HG03457 (cell line): ENCODE data around the gene SEMA4F.

Experiments used
- ATAC-seq: cut with Tn5 transposase; IDR thresholded peaks from one replicate; pipeline ENCODE4 v1.9.1; 2021; ENCODE audit warnings: moderate number of reproducible peaks; ENCODE audit not compliant: unreplicated experiment

SEMA4F gene

DNA sequence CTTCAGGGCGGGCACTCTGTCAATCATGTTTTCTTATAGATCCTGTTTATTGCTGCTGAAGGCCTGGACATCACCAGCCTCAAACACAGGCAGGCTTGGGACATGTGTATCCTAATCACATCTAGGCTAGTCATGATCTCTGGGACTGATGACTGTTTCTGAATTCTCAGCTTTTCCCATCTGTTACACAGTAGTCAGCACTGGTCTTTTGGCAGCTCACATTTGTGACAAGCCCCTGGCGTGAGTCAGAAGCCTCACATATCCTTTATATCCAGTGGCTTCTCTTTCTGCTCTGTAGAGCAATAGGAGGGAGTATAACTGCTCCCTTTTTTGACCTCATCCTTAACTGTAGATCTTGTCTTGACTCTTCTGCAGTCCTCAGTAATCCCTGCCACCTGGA, 4.5 kb downstream of the SEMA4F start:
- no peak for ATAC-seq

DNA sequence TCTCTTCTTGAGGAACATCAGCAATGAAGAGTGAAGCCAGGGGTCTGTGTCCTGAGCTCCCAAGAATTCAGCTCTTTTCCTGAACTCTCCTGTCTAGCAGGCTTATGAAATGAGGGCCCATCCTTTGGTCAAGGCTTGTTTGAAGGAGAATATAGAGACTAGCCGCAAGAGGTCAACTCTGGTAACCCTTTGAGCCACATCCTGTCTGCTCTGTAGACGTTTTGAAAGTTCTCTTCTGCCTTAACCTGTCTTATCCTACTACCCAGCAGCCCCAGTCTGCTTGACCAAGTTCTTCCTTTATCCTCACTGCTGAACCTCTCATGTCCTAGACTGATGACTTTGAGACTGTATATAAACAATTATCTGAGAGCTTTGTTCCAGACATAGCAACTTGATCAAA, 5.4 kb downstream of the SEMA4F start:
- no peak for ATAC-seq

DNA sequence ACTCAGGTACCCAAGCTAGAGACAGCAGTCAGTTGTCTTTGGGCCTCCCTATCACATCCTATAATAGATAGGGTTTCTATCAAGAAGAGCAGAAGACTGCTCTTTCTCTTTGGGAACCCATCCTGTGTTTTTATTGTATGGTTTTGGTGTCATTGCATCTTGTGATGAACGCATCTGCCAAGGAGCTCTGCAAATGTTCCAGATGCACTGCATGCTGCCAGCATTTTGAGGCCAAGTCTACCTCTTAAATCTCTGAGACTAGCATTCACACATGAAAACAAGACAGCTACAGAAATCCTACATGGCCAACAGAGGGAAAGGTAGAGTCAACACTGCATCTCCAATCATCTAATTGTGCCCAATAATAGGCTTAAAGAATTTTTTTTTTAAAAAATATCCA, 14.0 kb downstream of the SEMA4F start:
- ATAC-seq: no peak

DNA sequence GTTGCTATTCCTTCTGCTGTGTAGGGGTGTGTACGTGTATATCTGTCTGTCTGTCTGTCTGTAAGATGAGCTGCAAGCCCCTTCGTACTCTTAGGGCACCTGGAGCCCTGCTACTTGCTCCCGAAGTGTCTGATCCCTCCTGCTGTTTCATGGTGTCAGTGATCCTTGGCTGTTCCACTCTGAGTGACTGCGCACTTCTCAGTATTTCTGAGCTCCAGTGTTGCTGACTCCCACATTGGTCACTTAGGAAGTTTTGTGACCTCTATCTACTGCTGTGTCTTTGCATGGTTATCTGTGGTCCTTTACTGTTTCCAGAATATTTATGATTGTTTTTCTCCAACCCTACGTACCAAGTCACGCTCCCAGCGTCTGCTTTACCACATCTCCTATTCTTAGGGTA, 16.2 kb downstream of the SEMA4F start:
- no peak for ATAC-seq

DNA sequence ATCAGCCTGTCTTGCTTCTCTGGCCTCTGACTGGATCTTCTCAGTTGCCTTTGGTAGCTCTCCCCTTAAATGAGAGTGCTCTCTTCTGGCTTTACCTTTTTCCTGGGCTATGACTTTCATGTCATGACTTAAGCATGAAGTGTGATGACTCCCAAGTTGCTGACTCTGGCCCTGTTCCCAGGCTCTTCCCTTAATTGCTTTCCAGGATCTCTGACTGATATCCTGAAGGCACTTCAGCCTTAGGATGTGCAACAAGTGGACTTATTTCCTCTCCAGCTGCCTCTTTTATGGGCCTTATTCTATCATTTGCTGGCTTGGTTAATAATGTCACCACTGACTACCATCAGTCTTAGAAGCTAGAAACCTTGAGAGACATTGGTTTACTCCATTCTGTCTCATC, 17.4 kb downstream of the SEMA4F start:
- no peak for ATAC-seq

DNA sequence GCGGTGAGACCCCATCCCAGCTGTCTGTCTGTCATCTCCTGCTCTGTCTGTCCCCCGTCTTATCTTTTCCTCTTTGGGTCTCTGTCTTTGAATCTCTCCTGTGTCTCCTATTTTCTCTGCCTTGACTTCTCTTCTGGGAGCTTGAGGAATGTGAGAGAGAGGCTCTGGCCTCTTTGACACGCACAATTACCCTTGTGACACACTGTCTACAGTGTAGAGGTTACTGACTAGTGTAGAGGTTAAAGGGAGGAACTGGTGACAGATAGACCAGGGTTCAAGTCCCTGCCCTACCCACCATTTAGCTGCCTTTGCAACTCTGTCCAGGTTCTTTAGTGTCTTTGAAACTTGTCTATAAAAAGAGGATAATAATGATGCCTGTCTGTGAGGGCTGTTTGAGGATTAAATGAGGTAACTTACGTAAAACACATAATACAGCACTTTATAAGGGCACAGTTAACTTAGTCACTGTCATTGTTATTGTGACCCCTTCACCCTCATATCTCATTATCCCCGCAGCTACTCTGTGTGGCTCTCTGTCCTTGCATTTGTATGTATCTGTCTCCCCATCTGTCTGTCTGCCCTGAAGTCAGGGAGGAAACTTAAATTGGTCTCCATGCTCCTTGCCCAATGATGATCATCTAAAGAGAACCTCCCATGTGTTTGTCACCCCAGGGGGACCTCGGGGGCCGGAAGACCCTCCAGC, 19.9 kb downstream of the SEMA4F start:
- ATAC-seq: no peak

DNA sequence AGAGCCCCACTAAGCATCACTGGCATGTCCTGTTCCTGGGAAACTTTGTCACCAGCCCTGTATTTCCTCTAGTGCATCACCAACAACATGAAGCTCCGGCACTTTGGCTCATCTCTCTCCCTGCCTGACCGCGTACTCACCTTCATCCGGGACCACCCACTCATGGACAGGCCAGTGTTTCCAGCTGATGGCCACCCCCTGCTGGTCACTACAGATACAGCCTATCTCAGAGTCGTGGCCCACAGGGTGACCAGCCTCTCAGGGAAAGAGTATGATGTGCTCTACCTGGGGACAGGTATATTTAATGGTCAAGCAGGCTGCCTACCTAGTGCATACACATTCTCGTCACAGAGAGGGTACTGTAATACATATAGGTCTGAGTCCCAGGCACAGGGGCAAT, 21.0 kb downstream of the SEMA4F start:
- ATAC-seq: no peak

DNA sequence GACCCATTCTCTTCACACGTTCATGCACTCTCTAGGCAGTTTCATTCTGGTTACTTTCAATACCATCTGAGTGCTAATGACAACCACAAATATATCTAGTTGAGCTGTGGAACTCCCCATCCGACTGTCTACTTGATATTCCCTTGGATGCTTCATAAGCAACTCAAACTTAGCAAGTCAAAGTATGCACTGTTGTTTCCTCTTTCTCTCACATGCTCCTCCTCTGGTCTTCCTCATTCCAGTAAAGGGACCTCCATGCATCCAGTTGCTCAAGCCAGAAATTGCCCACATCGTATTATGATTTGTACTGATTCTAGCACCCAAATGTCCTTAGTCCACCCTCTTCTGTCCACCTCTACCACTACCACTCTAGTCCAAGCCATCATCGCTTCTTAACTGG, 22.3 kb downstream of the SEMA4F start:
- ATAC-seq: no peak

DNA sequence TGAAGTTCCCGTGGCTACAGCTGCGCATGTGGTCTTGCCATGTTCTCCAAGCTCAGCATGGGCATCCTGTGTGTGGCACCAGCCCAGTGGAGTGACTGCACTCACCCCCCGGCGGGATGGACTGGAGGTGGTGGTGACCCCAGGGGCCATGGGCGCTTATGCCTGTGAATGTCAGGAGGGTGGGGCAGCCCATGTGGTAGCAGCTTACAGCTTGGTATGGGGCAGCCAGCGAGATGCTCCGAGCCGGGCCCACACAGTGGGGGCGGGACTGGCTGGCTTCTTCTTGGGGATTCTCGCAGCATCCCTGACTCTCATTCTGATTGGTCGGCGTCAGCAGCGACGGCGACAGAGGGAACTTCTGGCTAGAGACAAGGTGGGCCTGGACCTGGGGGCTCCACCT, 25.6 kb downstream of the SEMA4F start:
- ATAC-seq: no peak

DNA sequence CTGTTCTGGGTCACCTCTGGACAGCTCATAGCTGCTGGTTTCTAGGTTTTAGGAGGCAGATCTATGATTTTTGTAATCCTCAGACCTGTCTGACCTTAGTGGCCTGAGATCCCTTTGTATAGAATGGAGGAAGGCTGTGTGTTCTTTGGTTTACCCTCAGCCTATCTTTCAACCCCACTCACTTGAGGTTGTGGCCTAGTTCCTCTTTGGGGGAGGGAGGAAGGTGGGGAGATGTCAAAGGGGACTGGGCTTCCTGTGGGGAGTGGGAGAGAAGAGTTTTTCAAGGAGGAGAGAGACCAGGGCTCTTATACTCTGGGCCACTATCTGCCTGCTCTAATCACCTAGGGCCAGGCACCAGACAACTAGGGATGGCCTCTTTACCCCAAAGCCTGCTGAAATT, 28.5 kb downstream of the SEMA4F start:
- ATAC-seq: no peak

DNA sequence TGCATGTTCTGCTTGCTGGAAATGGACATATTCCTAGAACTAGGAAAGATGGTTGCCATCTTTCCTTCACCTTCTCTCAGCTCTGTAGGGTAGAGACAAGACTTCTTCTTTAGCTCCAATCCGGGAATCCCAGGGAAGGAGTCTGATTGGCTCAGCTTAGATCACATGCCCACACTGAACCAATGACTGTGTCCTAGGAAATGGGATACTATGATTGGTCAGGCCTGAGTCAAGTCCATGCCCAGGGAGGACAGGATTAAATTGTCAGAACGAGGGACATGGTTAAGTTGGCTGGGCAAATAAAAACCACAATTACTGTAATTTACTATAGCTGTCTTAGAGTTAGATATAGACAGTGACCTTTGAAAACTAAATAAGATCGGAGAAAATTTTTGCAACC, 31.4 kb downstream of the SEMA4F start:
- ATAC-seq: no peak

DNA sequence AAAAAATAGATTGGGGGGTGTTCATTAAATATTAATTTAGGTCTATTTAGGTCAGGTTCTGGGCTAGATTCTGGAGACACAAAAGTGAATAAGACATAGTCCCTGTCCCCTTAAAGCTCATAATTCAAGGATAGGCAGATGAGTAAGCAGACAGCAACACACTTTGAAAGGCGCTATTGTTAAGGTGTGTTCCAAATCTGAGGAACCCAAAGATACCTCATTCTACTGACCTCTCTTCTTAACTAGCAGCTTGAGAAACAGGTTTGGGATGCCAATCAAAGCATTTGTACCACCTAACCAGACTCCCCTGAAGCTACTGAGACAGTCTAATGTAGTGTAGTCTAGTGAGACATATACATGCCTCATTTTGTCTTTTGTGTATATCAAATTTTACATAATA, 34.8 kb downstream of the SEMA4F start:
- ATAC-seq: no peak

DNA sequence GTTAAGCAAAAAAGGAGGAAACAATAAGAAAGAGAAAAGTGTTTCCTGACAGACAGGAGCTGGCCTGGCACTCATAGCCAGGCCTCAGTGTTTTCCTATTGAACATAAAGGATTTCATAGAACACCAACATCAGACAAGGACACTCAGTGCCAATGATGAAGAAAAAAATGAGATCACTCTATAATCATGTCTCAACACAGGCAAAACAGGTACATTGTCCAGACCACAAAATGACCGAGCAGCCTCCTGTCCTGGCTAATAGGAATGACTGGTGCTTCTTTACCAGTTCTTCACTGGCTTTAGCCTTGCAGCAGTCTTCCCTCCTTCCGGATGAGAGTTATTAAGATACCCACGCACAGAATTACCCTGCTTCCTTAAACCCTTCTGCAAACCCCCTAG, 35.6 kb downstream of the SEMA4F start:
- no peak for ATAC-seq

DNA sequence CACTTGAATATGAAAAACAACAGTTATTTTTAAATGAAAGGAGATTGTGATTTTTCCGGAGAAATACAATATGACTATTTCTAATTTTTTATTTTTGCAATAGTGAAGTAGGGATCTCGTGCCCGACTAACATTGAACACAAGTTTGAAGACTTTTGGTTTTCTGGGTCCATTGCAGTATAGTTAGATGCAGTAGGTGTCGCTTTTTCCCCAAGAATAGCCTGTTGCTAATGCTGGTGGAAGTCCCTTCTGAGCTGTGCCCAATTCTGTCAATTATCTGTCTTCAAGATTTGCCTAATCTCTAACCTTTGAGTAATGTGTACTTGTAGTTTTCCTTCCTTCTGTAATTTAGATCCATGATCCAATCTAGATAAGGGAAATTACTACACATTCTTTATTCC, 36.5 kb downstream of the SEMA4F start:
- ATAC-seq: no peak

DNA sequence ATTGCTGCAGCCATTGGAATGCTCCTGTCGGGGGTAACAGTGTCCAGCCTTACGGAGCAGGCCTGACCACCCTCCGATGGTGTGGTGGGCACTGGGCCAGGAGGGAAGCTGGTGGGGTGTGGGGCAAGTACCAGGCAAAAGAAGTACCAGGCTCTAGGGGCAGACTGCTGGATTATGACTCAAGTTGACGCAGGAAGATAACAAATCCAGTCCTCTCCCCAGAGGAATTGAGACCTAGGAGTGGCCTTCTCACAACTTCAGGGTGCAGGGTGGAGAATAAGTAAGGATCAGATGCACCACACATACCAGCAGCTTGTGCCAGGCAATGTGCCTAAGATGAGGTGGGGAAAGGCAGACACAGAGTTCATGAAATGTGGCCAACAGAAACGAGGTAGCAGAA, 37.9 kb downstream of the SEMA4F start:
- no peak for ATAC-seq

DNA sequence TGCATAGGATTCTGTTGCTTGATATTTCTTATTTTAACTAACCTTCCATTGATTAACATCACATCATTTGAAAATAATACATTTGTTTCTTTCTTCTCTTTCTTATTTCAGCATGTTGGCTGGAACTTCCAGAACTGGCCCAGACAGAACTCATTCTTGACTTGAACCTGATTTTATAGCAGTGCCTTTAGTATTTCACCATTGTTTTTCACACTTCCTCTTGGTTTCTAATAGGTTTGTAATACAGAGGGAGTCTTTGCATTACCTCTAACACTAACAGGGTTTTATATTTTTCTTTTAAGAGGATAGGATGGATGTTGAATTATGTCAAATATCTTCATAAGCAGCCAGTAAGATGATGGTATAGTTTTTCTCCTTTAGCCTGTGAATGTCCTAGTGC, 39.2 kb downstream of the SEMA4F start:
- ATAC-seq: no peak

DNA sequence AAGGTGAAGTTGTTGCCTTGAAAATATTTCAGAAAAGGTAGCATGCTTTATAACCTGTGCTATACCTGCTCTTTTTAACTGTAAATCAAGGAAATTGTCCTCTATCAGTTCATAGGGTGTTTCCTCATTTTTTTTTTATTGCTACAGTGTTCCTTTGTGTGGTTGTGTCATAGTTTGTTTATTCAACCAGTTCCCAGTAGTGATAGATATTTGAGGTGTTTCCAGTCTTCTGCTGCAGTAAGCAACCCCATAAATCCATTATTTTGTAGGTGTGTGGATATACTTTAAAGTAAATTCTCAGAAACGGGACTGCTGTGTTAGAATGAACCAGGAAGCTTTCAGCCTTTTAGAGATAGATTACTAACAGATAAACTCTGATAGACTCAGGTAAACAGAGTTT, 39.6 kb downstream of the SEMA4F start:
- no peak for ATAC-seq

DNA sequence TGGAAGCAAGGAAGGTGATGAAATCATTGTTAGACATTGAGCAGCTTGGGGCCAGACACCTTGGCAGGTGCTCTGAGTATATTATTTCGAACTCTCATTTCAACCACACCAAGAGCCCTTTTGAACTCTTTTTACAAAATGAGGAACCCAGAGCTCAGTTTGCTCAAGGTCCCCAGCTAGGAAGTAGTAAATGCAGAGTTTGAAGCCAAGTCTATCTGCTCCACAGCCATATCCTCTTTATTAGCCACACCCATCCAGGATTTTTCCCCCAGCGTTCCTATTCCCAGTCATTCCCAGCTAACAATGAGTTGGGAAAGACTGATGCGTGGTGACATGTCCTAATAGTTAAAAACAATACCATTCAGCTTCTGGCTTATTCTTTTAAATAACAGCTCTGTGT, 40.2 kb downstream of the SEMA4F start:
- ATAC-seq: no peak

DNA sequence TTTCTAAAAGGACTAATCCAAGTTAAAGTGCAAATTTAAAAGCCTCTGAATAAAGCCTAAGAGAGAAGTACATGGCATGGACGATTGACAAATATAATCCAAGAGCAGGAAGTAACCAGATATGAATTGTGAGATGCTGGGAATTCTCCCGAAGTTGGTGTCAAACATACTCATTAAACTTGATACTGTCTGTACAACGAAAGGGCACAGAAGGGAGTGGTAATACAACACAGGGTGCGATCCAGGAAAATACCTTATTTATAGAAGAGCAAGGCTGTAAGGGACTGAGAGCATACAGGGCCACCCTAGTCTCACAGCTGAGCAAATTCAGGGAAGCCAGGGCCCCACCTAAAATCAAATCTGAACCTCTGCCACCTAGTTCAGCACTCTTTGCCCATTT, 41.6 kb downstream of the SEMA4F start:
- ATAC-seq: no peak

DNA sequence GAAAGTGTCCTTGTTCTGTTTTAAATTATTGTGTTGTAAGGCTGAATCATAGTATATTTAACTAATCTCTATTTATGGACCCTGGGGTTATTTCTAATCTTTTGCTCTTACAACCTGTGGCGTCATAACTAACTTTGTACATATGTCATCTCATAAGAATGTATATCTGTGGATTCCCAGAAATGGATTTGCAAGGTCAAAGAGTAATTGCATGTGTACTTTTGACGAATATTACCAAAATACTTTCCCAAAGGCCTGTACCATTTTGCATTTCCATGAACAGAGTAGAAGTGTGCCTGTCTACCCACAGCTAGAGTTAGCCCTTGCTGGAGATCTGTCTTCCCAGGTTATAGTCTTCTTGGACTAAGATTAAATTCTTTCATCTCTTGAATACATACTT, 42.8 kb downstream of the SEMA4F start:
- ATAC-seq: no peak

DNA sequence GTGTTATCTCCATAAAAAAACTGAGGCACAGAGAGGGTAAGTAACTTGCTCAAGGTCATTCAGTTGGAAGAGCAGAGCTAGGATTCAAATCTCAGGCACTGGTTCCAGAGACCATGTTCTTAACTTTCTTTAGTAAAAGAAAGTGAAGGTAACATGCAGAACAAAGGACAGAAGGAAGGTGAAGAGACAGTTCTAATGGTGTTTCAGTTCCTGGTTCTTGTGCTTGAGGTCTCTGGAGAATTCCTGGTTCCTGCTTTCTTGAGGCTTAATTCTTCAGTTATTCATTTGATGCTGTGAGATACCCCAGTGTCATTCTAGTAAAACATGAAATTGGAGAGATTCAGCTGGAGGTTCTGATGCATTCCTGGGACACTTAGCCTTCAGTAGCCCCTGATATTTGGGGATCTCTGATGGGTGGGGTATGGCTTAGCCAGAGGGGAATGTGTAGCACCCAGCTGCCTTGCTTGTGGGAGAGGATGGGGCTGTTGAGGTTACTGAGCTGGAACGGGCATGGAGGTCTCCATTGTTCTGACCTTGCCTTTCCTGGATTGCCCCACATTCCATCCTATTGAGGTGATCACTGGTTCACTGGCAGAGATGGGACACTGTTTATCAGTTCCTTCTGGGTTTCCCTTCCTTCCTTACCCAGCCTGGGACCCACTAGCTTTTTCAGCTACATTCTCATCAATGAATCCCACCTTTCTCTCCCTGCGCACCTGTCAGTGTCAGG, 46.8 kb downstream of the SEMA4F start:
- ATAC-seq: no peak

DNA sequence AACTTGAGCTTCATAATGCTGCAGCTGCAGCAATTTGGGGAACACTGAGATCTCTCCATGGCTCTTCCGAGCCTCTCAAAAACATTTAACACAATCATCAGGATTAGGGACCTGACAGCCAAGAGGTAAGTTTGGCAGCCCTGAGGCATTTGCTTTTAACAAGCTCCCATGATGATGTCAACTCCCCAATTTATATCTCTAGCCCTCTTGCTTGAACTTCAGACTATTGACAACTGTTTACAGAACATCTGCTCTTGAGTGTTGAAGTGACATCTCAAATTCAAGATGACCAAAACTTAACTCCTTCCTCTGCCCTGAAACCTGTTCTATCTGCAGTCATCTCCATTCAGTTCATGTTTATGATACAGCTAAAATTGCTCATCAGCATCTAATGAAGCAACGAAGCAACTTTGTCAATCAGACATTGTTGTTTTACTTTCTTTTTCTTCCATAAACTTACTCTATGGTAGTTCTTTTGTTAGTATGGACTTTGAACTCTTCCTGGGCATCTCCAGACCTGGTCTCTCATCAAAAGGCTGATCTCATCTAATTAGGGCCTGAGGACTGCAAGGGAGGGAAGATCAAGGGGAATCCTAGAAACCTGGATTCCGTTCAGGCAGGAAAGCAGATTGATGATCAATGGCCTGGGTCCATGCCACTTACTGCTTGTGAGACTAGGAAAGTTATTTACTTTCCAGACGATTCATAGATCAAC, 48.1 kb downstream of the SEMA4F start:
- no peak for ATAC-seq
